Measurements from ENCODE around the gene OR1E1.
"Not testable (repeated sequence)": the region's sequence is repeated elsewhere in the genome, so short reads cannot be mapped to it uniquely, and the experiment has no call there.

DNA sequence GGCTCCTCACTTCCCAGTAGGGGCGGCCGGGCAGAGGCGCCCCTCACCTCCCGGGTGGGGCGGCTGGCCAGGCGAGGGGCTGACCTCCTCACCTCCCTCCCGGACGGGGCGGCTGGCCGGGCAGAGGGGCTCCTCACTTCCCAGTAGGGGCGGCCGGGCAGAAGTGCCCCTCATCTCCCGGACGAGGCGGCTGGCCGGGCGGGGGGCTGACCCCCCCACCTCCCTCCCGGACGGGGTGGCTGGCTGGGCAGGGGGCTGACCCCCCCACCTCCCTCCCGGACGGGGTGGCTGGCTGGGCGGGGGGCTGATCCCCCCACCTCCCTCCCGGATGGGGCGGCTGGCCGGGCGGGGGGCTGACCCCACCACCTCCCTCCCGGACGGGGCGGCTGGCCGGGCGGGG is 27.0 kb downstream of the OR1E1 start:
- TF ChIP-seq SIN3A (IDR thresholded peaks at IDR 0.05; ENCODE audit: borderline replicate concordance, low read depth, low read length); TAF1 (IDR thresholded peaks at IDR 0.05; ENCODE audit: borderline replicate concordance, low read depth, low read length); SMC3 (IDR thresholded peaks at IDR 0.05; ENCODE audit: low read depth, low read length); NRF1 (IDR thresholded peaks at IDR 0.05; ENCODE audit: low read depth, low read length); POLR2AphosphoS5 (IDR thresholded peaks at IDR 0.05; ENCODE audit: low read depth, low read length): not testable (repeated sequence)
- TF ChIP-seq, protein P1, sequence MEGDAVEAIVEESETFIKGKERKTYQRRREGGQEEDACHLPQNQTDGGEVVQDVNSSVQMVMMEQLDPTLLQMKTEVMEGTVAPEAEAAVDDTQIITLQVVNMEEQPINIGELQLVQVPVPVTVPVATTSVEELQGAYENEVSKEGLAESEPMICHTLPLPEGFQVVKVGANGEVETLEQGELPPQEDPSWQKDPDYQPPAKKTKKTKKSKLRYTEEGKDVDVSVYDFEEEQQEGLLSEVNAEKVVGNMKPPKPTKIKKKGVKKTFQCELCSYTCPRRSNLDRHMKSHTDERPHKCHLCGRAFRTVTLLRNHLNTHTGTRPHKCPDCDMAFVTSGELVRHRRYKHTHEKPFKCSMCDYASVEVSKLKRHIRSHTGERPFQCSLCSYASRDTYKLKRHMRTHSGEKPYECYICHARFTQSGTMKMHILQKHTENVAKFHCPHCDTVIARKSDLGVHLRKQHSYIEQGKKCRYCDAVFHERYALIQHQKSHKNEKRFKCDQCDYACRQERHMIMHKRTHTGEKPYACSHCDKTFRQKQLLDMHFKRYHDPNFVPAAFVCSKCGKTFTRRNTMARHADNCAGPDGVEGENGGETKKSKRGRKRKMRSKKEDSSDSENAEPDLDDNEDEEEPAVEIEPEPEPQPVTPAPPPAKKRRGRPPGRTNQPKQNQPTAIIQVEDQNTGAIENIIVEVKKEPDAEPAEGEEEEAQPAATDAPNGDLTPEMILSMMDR (IDR thresholded peaks at IDR 0.05): not testable (repeated sequence)
